PC-9 (cell line): ENCODE data around the gene BTNL9.

Source experiments
- CTCF ChIP-seq: fragments of 200-600 bp; sonication (generic); conservative IDR thresholded peaks from 2 replicates; pipeline ENCODE4 v1.6.1; 2017; ENCODE audit warnings: mixed run types, antibody characterized with exemption, mild to moderate bottlenecking, moderate library complexity
- EZH2 ChIP-seq: fragments of 200-600 bp; sonication (generic); IDR thresholded peaks from 2 replicates; pipeline ENCODE4 v1.8.0; 2017; ENCODE audit warnings: antibody characterized with exemption, low read depth

GRCh38 chr5:181099602-181100086, 59.6 kb downstream of the BTNL9 start:
- TF ChIP-seq CTCF, result no peak
- no peak for TF ChIP-seq EZH2
